Activated T-helper 17 cell treated with anti-CD3 and anti-CD28 coated beads, Interleukin-2, amount 50 U/mL, for 72 hours (primary cell): Measurements from ENCODE around the gene BRINP2. TPM values are rescaled to one million over a fixed set of nuclear protein-coding genes. Genes with fewer than 3 reads are reported as not detected.
"Not testable (repeated sequence)": the region's sequence is repeated elsewhere in the genome, so short reads cannot be mapped to it uniquely, and the experiment has no call there.

Experiments
- ATAC-seq: fragments of 150-1000 bp; cut with Tn5 transposase; replicated peaks from 2 replicates; pipeline ENCODE4 v1.10.0; 2021; ENCODE audit warnings: mild to moderate bottlenecking, moderate library complexity
- H3K27ac Mint-ChIP-seq: one replicate; pipeline ENCODE4 v1.8.0; 2022; ENCODE audit warnings: mixed read lengths
- H3K27me3 Mint-ChIP-seq: one replicate; pipeline ENCODE4 v1.8.0; 2022; ENCODE audit warnings: mixed read lengths
- H3K36me3 Mint-ChIP-seq: one replicate; pipeline ENCODE4 v1.8.0; 2022; ENCODE audit warnings: low read depth, mild to moderate bottlenecking, mixed read lengths
- H3K4me1 Mint-ChIP-seq: one replicate; pipeline ENCODE4 v1.8.0; 2022; ENCODE audit warnings: mixed read lengths
- H3K4me3 Mint-ChIP-seq: one replicate; pipeline ENCODE4 v1.8.0; 2022; ENCODE audit warnings: mild to moderate bottlenecking, mixed read lengths
- H3K9me3 Mint-ChIP-seq: one replicate; pipeline ENCODE4 v1.8.0; 2022; ENCODE audit warnings: mixed read lengths
- total RNA-seq, 2 donors: library from RNA; stranded (reverse); gene quantifications; one replicate each; pipeline ENCODE4 v1.2.3, GENCODE V29; 2022

Gene BRINP2
- total RNA-seq, 2 donors from 2014 or later: not detected

GRCh38 chr1:177321434-177321833, 150.7 kb downstream of the BRINP2 start:
- not testable (repeated sequence) for H3K27ac Mint-ChIP-seq, H3K4me3 Mint-ChIP-seq, H3K36me3 Mint-ChIP-seq, H3K4me1 Mint-ChIP-seq, H3K27me3 Mint-ChIP-seq, ATAC-seq, H3K9me3 Mint-ChIP-seq

GRCh38 chr1:177328251-177328650, 157.5 kb downstream of the BRINP2 start:
- no peak overlapping the region for H3K27ac Mint-ChIP-seq

GRCh38 chr1:177329871-177330270, 159.1 kb downstream of the BRINP2 start:
- no peak for ATAC-seq
- H3K4me3 Mint-ChIP-seq: no peak overlapping the region
- H3K27ac Mint-ChIP-seq: no peak overlapping the region
- H3K9me3 Mint-ChIP-seq: peaks cover 8% of the 10 kb centered on the region
- no peaks in the 10 kb centered on the region for H3K27me3 Mint-ChIP-seq
- no peaks in the 10 kb centered on the region for H3K36me3 Mint-ChIP-seq
- H3K4me1 Mint-ChIP-seq: no peaks in the 10 kb centered on the region

More at GRCh38 chr1:177328251-177328650, 157.5 kb downstream of the BRINP2 start:
- no peaks in the 10 kb centered on the region for H3K4me1 Mint-ChIP-seq
- H3K36me3 Mint-ChIP-seq: no peaks in the 10 kb centered on the region
- no peak overlapping the region for H3K4me3 Mint-ChIP-seq
- H3K27me3 Mint-ChIP-seq: no peaks in the 10 kb centered on the region
- no peak for ATAC-seq
- peaks cover 8% of the 10 kb centered on the region for H3K9me3 Mint-ChIP-seq

Other genes with a start within 250 kb of the BRINP2 start
- gene ASTN1, start 6.2 kb upstream of the BRINP2 start, total RNA-seq: not detected